ENCODE measurements around the gene OR10H3.

Gene OR10H3

GRCh38 chr19:15787611-15788155, 49.9 kb downstream of the OR10H3 start, which contains the start of gene OR10H5:
Gene OR10H5, plus strand, starts transcription at chr19:15787661. Its CDS starts 6,388 bp downstream, at chr19:15794049.
- TF ChIP-seq, protein P1, sequence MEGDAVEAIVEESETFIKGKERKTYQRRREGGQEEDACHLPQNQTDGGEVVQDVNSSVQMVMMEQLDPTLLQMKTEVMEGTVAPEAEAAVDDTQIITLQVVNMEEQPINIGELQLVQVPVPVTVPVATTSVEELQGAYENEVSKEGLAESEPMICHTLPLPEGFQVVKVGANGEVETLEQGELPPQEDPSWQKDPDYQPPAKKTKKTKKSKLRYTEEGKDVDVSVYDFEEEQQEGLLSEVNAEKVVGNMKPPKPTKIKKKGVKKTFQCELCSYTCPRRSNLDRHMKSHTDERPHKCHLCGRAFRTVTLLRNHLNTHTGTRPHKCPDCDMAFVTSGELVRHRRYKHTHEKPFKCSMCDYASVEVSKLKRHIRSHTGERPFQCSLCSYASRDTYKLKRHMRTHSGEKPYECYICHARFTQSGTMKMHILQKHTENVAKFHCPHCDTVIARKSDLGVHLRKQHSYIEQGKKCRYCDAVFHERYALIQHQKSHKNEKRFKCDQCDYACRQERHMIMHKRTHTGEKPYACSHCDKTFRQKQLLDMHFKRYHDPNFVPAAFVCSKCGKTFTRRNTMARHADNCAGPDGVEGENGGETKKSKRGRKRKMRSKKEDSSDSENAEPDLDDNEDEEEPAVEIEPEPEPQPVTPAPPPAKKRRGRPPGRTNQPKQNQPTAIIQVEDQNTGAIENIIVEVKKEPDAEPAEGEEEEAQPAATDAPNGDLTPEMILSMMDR (IDR thresholded peaks at IDR 0.05; ENCODE audit: control insufficient read depth, insufficient read depth, low read depth, low read length, missing control alignments) = no peak
- DNase-seq (ENCODE audit: low read depth) = no peak
- no peak within 1 kb of the TSS for H3K4me3 ChIP-seq (ENCODE audit: control insufficient read depth, low read depth, low read length)

GRCh38 chr19:15788594-15789270, 50.9 kb downstream of the OR10H3 start:
- no peak overlapping the region for H3K4me3 ChIP-seq (ENCODE audit: control insufficient read depth, low read depth, low read length)
- DNase-seq (ENCODE audit: low read depth) = no peak
- TF ChIP-seq, protein P1 (IDR thresholded peaks at IDR 0.05; ENCODE audit: control insufficient read depth, insufficient read depth, low read depth, low read length, missing control alignments) = no peak

DNA sequence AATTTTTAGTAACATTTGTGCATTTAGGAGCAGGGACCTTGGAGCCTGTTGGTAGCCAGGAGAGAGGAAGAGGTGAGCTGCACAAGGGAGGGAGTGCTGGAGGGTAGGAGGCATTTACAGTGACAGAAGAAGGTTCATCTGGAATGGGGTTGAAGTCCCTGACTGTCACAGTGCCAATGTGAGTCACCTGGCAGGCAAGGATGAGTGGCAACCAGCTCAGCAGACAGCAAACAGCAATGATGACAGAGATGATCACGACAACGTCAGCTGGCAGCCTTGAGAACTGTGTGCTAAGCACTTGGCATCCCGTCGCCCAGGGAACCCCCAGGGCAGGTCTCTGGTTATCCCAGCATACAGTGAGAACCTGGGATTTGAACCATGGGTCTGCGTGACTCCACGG, 52.3 kb downstream of the OR10H3 start:
- DNase-seq (ENCODE audit: low read depth) = no peak
- TF ChIP-seq, protein P1 (IDR thresholded peaks at IDR 0.05; ENCODE audit: control insufficient read depth, insufficient read depth, low read depth, low read length, missing control alignments) = no peak
- no peak overlapping the region for H3K4me3 ChIP-seq (ENCODE audit: control insufficient read depth, low read depth, low read length)

Measured in AG09309 (cell line).